ENCODE data around the gene KCTD15.

KCTD15 gene

DNA sequence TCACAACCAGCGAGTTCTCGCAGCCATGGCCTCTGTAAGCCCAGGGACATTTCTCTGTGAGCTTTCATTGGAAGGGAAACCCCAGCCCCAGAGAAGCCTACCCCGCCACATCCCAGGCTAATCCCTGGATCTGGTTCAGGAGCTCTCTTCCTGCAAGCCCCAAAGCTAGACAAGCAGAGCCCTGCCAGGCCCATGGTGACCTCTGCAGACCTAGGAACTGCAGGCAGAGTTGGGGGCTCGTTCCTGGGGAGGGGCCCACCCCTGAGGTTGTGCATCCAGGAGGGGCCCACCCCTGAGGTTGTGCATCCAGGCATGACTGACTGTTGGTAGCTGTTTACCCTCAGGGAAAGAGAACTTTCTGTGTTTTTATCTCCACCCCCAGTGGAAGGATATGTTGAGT is 21.7 kb downstream of the KCTD15 start:
- TF ChIP-seq ZBTB7A (IDR thresholded peaks at IDR 0.05; ENCODE audit: low read depth) (no peak), EP300 (IDR thresholded peaks at IDR 0.05; ENCODE audit: borderline replicate concordance) (no peak), CEBPB (IDR thresholded peaks at IDR 0.05) (no peak), TCF12 (IDR thresholded peaks at IDR 0.05; ENCODE audit: low read depth) (no peak), TEAD4 (IDR thresholded peaks at IDR 0.05) (no peak), CREB1 (IDR thresholded peaks at IDR 0.05; ENCODE audit: low read depth) (no peak), REST (IDR thresholded peaks at IDR 0.05; ENCODE audit: low read depth) (no peak), USF1 (IDR thresholded peaks at IDR 0.05) (no peak), RAD21 (IDR thresholded peaks at IDR 0.05; ENCODE audit: low read depth) (no peak), FOXM1 (IDR thresholded peaks at IDR 0.05; ENCODE audit: borderline replicate concordance, low read depth) (no peak), EGR1 (IDR thresholded peaks at IDR 0.05) (no peak), YY1 (IDR thresholded peaks at IDR 0.05; ENCODE audit: low read depth) (no peak)

DNA sequence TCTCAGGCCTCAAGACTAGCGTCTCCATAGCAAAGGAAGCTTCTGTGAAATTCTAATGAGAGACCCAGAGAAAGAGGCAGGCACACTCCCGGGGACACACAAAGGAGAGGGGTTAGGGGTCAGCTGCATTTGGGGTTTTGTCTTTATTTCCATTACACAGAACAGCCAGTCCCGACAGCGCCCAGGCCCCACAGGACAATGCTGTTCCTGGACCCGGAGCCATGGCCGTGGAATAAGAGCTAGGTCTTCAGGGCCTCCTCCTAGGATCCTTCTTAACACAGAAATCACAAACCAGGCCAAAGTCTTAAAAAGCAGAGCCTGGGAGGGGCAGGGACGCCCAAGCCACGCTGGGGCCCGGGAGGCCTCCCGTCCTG is 22.8 kb downstream of the KCTD15 start:
- no peak for TF ChIP-seq TCF12 (IDR thresholded peaks at IDR 0.05; ENCODE audit: low read depth)
- no peak for TF ChIP-seq TEAD4 (IDR thresholded peaks at IDR 0.05)
- TF ChIP-seq EGR1 (IDR thresholded peaks at IDR 0.05) = no peak
- no peak for TF ChIP-seq USF1 (IDR thresholded peaks at IDR 0.05)
- TF ChIP-seq REST (IDR thresholded peaks at IDR 0.05; ENCODE audit: low read depth) = no peak
- no peak for TF ChIP-seq YY1 (IDR thresholded peaks at IDR 0.05; ENCODE audit: low read depth)
- no peak for TF ChIP-seq ZBTB7A (IDR thresholded peaks at IDR 0.05; ENCODE audit: low read depth)
- TF ChIP-seq FOXM1 (IDR thresholded peaks at IDR 0.05; ENCODE audit: borderline replicate concordance, low read depth) = no peak
- no peak for TF ChIP-seq NFIC (IDR thresholded peaks at IDR 0.05)
- no peak for TF ChIP-seq CREB1 (IDR thresholded peaks at IDR 0.05; ENCODE audit: low read depth)
- TF ChIP-seq EP300 (IDR thresholded peaks at IDR 0.05; ENCODE audit: borderline replicate concordance) = no peak
- no peak for TF ChIP-seq CEBPB (IDR thresholded peaks at IDR 0.05)

DNA sequence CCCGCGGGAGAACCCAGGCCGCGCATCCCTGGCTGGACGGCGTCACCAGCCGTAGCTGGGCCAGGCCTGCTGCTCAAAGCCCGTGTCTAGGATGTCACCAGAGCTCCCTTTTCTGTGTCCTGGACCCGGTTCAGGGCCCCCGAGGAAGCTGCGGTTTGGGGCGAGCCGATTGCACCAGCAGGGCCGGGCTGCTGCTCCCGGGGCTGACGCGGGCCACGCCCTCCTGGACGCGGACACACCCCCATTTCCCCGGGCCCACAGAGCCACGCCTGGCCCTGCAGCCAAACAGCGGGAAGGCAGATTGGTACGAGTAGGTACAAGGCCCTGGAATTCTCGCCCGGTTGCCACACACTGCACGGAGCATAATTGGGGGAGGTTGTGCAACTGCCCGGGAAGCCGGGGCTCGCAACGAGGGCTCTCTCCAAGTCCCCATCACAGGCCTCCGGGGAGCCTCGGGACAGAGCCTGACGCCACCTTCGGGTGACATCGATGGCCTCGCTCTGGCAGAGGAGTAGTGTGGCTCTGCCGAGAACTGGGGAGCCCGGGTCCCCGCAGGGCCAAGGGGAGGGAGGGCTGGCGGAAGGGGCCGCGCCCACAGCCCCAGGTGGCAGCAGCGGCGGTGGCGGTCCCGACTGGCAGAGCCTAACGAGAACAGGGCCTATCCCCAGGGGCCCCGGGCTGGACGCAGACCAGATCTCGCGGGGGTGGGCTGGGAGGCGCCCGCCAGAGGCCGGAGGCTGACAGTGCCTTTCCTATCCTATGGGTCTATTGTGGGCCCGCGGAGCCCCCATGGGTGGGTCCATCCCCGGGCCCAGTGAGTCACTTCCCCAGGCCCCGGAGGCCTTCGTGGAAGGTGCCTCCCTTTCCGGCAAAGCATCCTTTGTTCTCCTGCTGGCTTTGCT is 23.5 kb downstream of the KCTD15 start:
- TF ChIP-seq USF1 (IDR thresholded peaks at IDR 0.05) (no peak), CEBPB (IDR thresholded peaks at IDR 0.05) (no peak), EGR1 (IDR thresholded peaks at IDR 0.05) (no peak), YY1 (IDR thresholded peaks at IDR 0.05; ENCODE audit: low read depth) (no peak), TEAD4 (IDR thresholded peaks at IDR 0.05) (no peak), MAX (IDR thresholded peaks at IDR 0.05) (no peak), CREB1 (IDR thresholded peaks at IDR 0.05; ENCODE audit: low read depth) (no peak), TCF12 (IDR thresholded peaks at IDR 0.05; ENCODE audit: low read depth) (no peak), REST (IDR thresholded peaks at IDR 0.05; ENCODE audit: low read depth) (no peak), FOXM1 (IDR thresholded peaks at IDR 0.05; ENCODE audit: borderline replicate concordance, low read depth) (no peak), EP300 (IDR thresholded peaks at IDR 0.05; ENCODE audit: borderline replicate concordance) (no peak), RAD21 (IDR thresholded peaks at IDR 0.05; ENCODE audit: low read depth) (no peak), ZBTB7A (IDR thresholded peaks at IDR 0.05; ENCODE audit: low read depth) (no peak), NFIC (IDR thresholded peaks at IDR 0.05) (no peak), TAF1 (IDR thresholded peaks at IDR 0.05; ENCODE audit: low read depth) (no peak)

GRCh38 chr19:33821871-33822270 is 25.2 kb downstream of the KCTD15 start:
- no peak for TF ChIP-seq TCF12 (IDR thresholded peaks at IDR 0.05; ENCODE audit: low read depth)
- TF ChIP-seq TEAD4 (IDR thresholded peaks at IDR 0.05) = no peak
- no peak for TF ChIP-seq TAF1 (IDR thresholded peaks at IDR 0.05; ENCODE audit: low read depth)
